Fibroblast of lung (primary cell): Measurements from ENCODE around the gene NDUFS8. TPM values are rescaled to one million over a fixed set of nuclear protein-coding genes. Genes with fewer than 3 reads are reported as not detected.

Experiments
- DNase-seq, 2 donors: peaks; one replicate each; pipeline versions ENCODE4 v3.0.0 to v3.0.0-alpha.2; 2010; ENCODE audit warnings: low read depth in 2 of 2
- H2AFZ ChIP-seq: 2 replicates; pipeline ENCODE4 v1.5.1; 2012; ENCODE audit warnings: low read length, control low read depth, inconsistent platforms
- H3K27ac ChIP-seq: 2 replicates; pipeline ENCODE4 v1.5.1; 2011; ENCODE audit warnings: low read length, control low read depth; ENCODE audit not compliant: insufficient read depth
- H3K27me3 ChIP-seq: 2 replicates; pipeline ENCODE4 v1.5.1; 2011; ENCODE audit warnings: mild to moderate bottlenecking, low read length; ENCODE audit not compliant: control insufficient read depth, insufficient read depth
- H3K36me3 ChIP-seq: 2 replicates; pipeline ENCODE4 v1.5.1; 2011; ENCODE audit warnings: low read length; ENCODE audit not compliant: control insufficient read depth, insufficient read depth
- H3K4me1 ChIP-seq: 2 replicates; pipeline ENCODE4 v1.5.1; 2011; ENCODE audit warnings: low read length; ENCODE audit not compliant: control insufficient read depth, insufficient read depth; ENCODE audit errors: extremely low read depth
- H3K4me2 ChIP-seq: 2 replicates; pipeline ENCODE4 v1.5.1; 2011; ENCODE audit warnings: low read length, control low read depth; ENCODE audit not compliant: insufficient read depth; ENCODE audit errors: extremely low read depth
- H3K4me3 ChIP-seq, 4 experiments: fragments of 200-600 bp in 1 of 4; sonication (generic) in 1 of 4; replicated peaks in 1 of 4; 2 replicates each; pipeline ENCODE4 v1.5.1; 2011 to 2016; ENCODE audit warnings: low read length in 4 of 4, low read depth in 3 of 4, mild to moderate bottlenecking in 3 of 4, control low read depth in 2 of 4, inconsistent platforms in 1 of 4, mixed read lengths in 1 of 4; ENCODE audit not compliant: insufficient read depth in 1 of 4; ENCODE audit errors: control extremely low read depth in 1 of 4
- H3K79me2 ChIP-seq: 2 replicates; pipeline ENCODE4 v1.5.1; 2012; ENCODE audit warnings: mild to moderate bottlenecking, low read length, inconsistent platforms; ENCODE audit not compliant: control insufficient read depth, insufficient read depth
- H3K9ac ChIP-seq: 2 replicates; pipeline ENCODE4 v1.5.1; 2011; ENCODE audit warnings: mild to moderate bottlenecking, low read length, control low read depth; ENCODE audit not compliant: insufficient read depth
- H3K9me3 ChIP-seq: 2 replicates; pipeline ENCODE4 v1.5.1; 2012; ENCODE audit warnings: low read depth, low read length; ENCODE audit not compliant: control insufficient read depth, insufficient read depth
- H4K20me1 ChIP-seq: 2 replicates; pipeline ENCODE4 v1.5.1; 2011; ENCODE audit warnings: low read length; ENCODE audit not compliant: control insufficient read depth, insufficient read depth; ENCODE audit errors: extremely low read depth
- CTCF ChIP-seq, 2 donors: IDR thresholded peaks in 1 of 2; conservative IDR thresholded peaks in 1 of 2; 1 replicate in 1 of 2; 2 replicates in 1 of 2; pipeline ENCODE4 v1.5.1; 2011 to 2012; ENCODE audit warnings: low read length in 2 of 2, control low read depth in 1 of 2, inconsistent platforms in 1 of 2, low read depth in 1 of 2, mild to moderate bottlenecking in 1 of 2
- EZH2 ChIP-seq: IDR thresholded peaks from 2 replicates; pipeline ENCODE4 v1.5.1; 2012; ENCODE audit warnings: low read length, control low read depth, mild to moderate bottlenecking; ENCODE audit errors: missing control alignments
- polyA plus RNA-seq, 2 donors: library from polyadenylated mRNA; depleted of rRNA in 1 of 2; stranded (reverse) in 1 of 2; unstranded in 1 of 2; fragments of >200 nt; gene quantifications; 2 replicates each; pipeline ENCODE4 v1.2.1, GENCODE V29; 2011 to 2012; ENCODE audit warnings: missing spikeins in 1 of 2
- total RNA-seq: library from RNA; depleted of rRNA; stranded (reverse); fragments of >200 nt; gene quantifications from 2 replicates; pipeline ENCODE4 v1.2.1, GENCODE V29; 2014

The NDUFS8 gene
- total and polyA plus RNA-seq, 2 donors (not counting 1 experiment from before 2014, with no cell fraction given) = 36.3 to 148 TPM

DNA sequence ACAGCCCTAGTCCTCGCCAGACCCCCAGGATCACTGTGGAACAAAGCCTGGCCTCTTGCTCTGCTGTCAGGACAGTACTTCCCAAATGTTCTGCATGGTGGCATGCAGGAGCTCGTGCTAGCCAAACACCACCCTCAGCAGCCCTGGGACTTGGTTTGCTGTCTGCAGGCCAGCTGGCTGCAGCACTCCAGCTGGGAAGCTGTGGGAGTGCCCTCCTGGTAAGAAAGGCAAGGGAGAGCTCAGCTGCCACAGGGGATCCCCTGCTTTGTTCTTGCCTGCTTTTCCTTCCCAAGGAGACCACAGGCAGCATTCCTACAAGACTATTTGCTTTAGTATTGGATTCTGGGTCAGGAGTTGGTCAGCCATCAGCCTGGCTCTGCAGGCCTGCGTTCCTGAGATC lies 36.3 kb downstream of the NDUFS8 start:
- H3K4me3 ChIP-seq = no peak overlapping the region
- no peak overlapping the region for H3K4me2 ChIP-seq
- TF ChIP-seq EZH2 (no peak), CTCF (conservative IDR thresholded peaks at IDR 0.05 in 1 of 2, IDR thresholded peaks at IDR 0.05 in 1 of 2; ENCODE audit: low read depth in 1 of 2, low read length in 2 of 2) (no peak)
- no peak overlapping the region for H2AFZ ChIP-seq
- no peaks in the 10 kb centered on the region for H4K20me1 ChIP-seq
- H3K9ac ChIP-seq = no peak overlapping the region
- H3K9me3 ChIP-seq = no peaks in the 10 kb centered on the region
- H3K36me3 ChIP-seq = peaks cover 2% of the 10 kb centered on the region
- H3K79me2 ChIP-seq = no peaks in the 10 kb centered on the region
- no peak overlapping the region for H3K27ac ChIP-seq
- H3K27me3 ChIP-seq = no peaks in the 10 kb centered on the region
- no peaks in the 10 kb centered on the region for H3K4me1 ChIP-seq
- peak in 1 of 2 donors; percentile 40 for DNase-seq

- H3K9ac ChIP-seq = no peak overlapping the region
- H3K4me2 ChIP-seq = no peak overlapping the region
- no peaks in the 10 kb centered on the region for H3K4me1 ChIP-seq
- no peaks in the 10 kb centered on the region for H3K79me2 ChIP-seq
- H2AFZ ChIP-seq = no peak overlapping the region
- TF ChIP-seq EZH2 = no peak
- TF ChIP-seq CTCF (conservative IDR thresholded peaks at IDR 0.05 in 1 of 2, IDR thresholded peaks at IDR 0.05 in 1 of 2; ENCODE audit: low read depth in 1 of 2, low read length in 2 of 2) = no peak
- no peak overlapping the region for H3K27ac ChIP-seq
- H3K36me3 ChIP-seq = peaks cover 2% of the 10 kb centered on the region
- H4K20me1 ChIP-seq = no peaks in the 10 kb centered on the region
- no peak overlapping the region for H3K4me3 ChIP-seq
- DNase-seq = no peak
- no peaks in the 10 kb centered on the region for H3K27me3 ChIP-seq
- no peaks in the 10 kb centered on the region for H3K9me3 ChIP-seq
Measured at GRCh38 chr11:68067991-68068390, 37.5 kb downstream of the NDUFS8 start.

DNA sequence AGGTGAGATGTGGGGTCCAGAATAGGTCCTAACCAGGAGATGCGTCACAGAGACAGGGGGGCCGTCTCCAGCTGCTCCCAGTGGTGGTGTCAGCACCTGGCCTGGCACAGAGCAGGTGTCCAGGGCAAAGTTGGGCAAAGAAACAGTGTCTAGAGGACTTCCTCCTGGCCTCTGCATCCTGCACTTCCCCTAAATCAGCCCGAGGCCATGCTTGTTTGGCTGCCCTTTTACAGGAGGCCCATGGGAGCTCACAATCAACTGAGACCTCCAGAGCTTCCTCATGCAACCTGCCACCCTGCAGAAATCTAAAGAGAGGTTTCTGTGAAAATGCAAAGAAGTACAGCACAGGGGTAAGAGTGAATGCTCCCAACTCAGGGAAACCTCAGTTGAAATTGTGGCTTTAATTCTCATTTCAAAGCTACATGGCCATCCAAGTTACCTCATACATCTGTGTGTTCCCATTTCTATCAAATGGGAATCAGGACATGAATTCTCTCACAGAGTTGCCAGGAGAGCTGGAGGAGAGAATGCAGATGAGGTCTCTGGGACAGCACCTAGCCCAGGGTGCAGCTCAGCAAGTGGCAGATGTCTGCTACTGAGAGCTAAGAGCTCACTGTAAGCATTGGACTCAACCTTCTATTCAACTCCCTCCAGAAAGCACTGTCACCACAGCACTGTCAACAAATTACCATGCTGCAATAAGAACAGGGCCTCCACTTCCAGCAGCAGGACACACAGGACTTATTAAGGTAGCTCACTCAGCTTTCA lies 41.0 kb downstream of the NDUFS8 start:
- H3K79me2 ChIP-seq = no peaks in the 10 kb centered on the region
- no peak for TF ChIP-seq CTCF (conservative IDR thresholded peaks at IDR 0.05 in 1 of 2, IDR thresholded peaks at IDR 0.05 in 1 of 2; ENCODE audit: low read depth in 1 of 2, low read length in 2 of 2)
- TF ChIP-seq EZH2 = no peak
- H4K20me1 ChIP-seq = no peaks in the 10 kb centered on the region
- H2AFZ ChIP-seq = no peak overlapping the region
- no peaks in the 10 kb centered on the region for H3K9me3 ChIP-seq
- no peaks in the 10 kb centered on the region for H3K4me1 ChIP-seq
- no peak overlapping the region for H3K27ac ChIP-seq
- no peak overlapping the region for H3K9ac ChIP-seq
- H3K4me3 ChIP-seq = no peak overlapping the region
- H3K27me3 ChIP-seq = no peaks in the 10 kb centered on the region
- no peak overlapping the region for H3K4me2 ChIP-seq
- no peak for DNase-seq
- H3K36me3 ChIP-seq = peaks cover 2% of the 10 kb centered on the region
